Measurements from ENCODE around the gene CFAP90. TPM values are rescaled to one million over a fixed set of nuclear protein-coding genes. Genes with fewer than 3 reads are reported as not detected.

Gene CFAP90
- total RNA-seq = not detected in 2 replicates

DNA sequence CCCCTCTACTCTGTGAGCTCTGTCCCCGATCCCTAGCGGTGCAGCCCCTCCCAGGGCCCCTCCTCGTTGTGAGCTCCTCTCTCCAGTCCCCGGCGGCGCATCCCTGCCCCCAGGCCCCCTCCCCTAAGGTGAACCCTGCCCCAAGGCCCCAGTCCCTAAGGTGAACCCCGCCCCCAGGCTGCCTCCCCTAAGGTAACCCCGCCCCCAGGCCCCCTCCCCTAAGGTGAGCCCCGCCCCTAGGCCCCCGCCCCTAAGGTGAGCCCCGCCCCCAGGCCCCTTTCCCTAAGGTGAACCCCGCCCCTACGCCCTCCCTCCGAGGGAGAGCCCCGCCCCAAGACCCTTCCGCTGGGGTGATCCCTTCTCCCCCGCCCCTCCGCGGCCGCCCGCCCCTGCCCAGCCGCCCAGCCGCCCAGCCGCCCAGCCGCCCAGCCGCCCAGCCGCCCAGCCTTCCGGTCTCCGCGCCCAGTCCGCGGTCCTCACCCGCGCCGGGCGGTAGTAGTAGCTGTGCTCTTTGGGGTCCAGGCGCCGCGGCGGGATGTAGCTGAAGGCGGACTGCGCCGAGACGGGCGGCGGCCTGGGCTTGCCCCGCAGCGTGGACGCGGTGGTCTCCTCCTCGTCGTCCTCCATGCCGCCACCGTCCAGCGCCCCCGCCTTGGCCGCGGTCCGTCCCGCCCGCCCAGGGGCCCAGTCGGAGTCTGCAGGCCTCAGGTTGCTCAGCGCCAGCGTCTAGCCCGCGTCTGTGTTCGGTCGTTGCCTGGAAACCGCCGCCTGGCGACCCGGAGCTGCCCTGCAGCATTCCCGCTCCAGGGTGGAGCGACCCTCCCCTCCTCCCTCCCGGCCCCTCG, at the start of gene CFAP90:
CFAP90 (minus strand) TSS at position 739 of the 845 bp plus-strand sequence; CDS start at position 627, 112 bp downstream.
- Mint-ChIP-seq H3K27ac (no peak within 1 kb of the TSS), H3K27me3 (peaks cover 42% of the 10 kb centered on the region), H3K4me3 (peak within 1 kb of the TSS; percentile 76), H3K4me1 (peaks cover 19% of the 10 kb centered on the region), H3K9me3 (no peaks in the 10 kb centered on the region), H3K36me3 (ENCODE audit: low read depth) (peaks cover 4% of the 10 kb centered on the region)
- intact Hi-C loops (cut with micrococcal nuclease) = loop anchor here (10.0 kb wide), 2 partner anchors 1026 to 1086 kb away; no protein-coding TSS in a partner anchor
- DNase-seq = peak; percentile 61

GRCh38 chr5:7897014-7897600, 46.2 kb upstream of the CFAP90 start:
- H3K9me3 Mint-ChIP-seq = no peaks in the 10 kb centered on the region
- H3K36me3 Mint-ChIP-seq (ENCODE audit: low read depth) = peaks cover 74% of the 10 kb centered on the region
- DNase-seq = peak; percentile 72
- peaks cover 14% of the 10 kb centered on the region for H3K4me1 Mint-ChIP-seq
- no peak overlapping the region for H3K4me3 Mint-ChIP-seq
- intact Hi-C loops (cut with micrococcal nuclease) = no loop called here
- H3K27me3 Mint-ChIP-seq = no peaks in the 10 kb centered on the region
- H3K27ac Mint-ChIP-seq = no peak overlapping the region

DNA sequence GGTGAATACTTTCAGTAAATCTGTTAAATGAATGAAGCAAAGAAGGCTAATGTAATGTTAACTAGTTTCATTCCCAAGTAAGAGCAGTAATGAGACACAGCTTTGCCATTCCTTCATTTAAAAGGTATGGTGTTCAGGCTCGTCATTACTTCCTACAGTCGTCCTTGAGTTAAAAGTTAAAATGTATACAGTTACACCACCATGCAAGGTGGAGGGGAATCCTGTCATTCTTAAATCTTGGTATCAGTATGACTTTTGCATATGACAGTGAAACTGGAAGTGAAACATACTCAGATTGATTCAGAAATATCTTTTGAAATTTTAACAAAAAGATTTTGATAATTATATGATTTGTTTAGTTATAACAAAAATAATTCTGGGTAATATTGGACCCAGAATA, 43.9 kb upstream of the CFAP90 start:
- Mint-ChIP-seq H3K4me3 (no peak overlapping the region), H3K27ac (no peak overlapping the region), H3K27me3 (no peaks in the 10 kb centered on the region), H3K9me3 (no peaks in the 10 kb centered on the region), H3K4me1 (peaks cover 13% of the 10 kb centered on the region), H3K36me3 (ENCODE audit: low read depth) (peaks cover 78% of the 10 kb centered on the region)
- intact Hi-C loops (cut with micrococcal nuclease) = loop anchor here (2.0 kb wide), 1 partner anchor 16 kb away; no protein-coding TSS in a partner anchor
- no peak for DNase-seq

GRCh38 chr5:7894439-7894838, 43.5 kb upstream of the CFAP90 start:
- intact Hi-C loops (cut with micrococcal nuclease) = loop anchor here (2.0 kb wide), 1 partner anchor 16 kb away; no protein-coding TSS in a partner anchor
- no peaks in the 10 kb centered on the region for H3K27me3 Mint-ChIP-seq
- no peak for DNase-seq
- no peak overlapping the region for H3K4me3 Mint-ChIP-seq
- H3K36me3 Mint-ChIP-seq (ENCODE audit: low read depth) = peaks cover 78% of the 10 kb centered on the region
- H3K9me3 Mint-ChIP-seq = no peaks in the 10 kb centered on the region
- H3K27ac Mint-ChIP-seq = no peak overlapping the region
- peaks cover 13% of the 10 kb centered on the region for H3K4me1 Mint-ChIP-seq

GRCh38 chr5:7888901-7889300, 38.0 kb upstream of the CFAP90 start:
- intact Hi-C loops (cut with micrococcal nuclease) = no loop called here

DNA sequence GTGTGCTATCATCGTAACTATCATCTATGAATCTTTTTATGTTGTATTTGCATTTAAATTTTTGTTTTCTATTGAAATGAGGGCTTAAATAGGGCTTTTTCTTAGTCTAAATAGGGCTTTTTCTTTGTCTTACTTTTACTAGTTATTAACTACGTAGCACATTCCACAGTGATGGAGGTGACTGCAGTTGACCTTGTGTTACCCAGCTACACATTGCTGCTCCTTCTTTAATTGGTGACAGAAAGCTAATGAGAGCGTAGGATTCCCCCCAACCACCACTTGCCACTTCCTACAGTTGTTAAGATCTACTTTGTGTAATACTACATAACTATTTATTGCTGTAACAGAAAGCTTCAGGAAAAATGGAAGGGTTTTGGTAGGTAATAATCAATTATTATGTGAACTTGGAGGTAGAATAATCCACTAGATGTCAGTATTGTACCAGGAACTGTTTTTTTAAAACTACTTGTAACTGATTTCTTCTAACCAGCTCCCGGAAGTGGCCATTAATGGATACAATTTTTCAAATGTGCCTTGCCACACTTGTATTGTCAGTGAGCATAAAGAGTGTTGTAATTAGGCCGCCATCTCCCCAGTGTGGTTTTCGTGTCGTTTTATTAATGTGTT, 36.0 kb upstream of the CFAP90 start:
- Mint-ChIP-seq H3K27me3 (no peaks in the 10 kb centered on the region), H3K27ac (no peak overlapping the region), H3K4me1 (peaks cover 4% of the 10 kb centered on the region), H3K36me3 (ENCODE audit: low read depth) (peaks cover 61% of the 10 kb centered on the region), H3K9me3 (no peaks in the 10 kb centered on the region), H3K4me3 (no peak overlapping the region)
- no peak for DNase-seq
- intact Hi-C loops (cut with micrococcal nuclease) = no loop called here

More at GRCh38 chr5:7888901-7889300, 38.0 kb upstream of the CFAP90 start:
- Mint-ChIP-seq H3K36me3 (ENCODE audit: low read depth) (peaks cover 65% of the 10 kb centered on the region), H3K27ac (no peak overlapping the region), H3K4me1 (peaks cover 7% of the 10 kb centered on the region), H3K4me3 (no peak overlapping the region), H3K9me3 (no peaks in the 10 kb centered on the region), H3K27me3 (no peaks in the 10 kb centered on the region)
- no peak for DNase-seq

- H3K9me3 Mint-ChIP-seq = no peaks in the 10 kb centered on the region
- H3K36me3 Mint-ChIP-seq (ENCODE audit: low read depth) = peaks cover 65% of the 10 kb centered on the region
- peaks cover 9% of the 10 kb centered on the region for H3K4me1 Mint-ChIP-seq
- no peak overlapping the region for H3K27ac Mint-ChIP-seq
- no peak overlapping the region for H3K4me3 Mint-ChIP-seq
- intact Hi-C loops (cut with micrococcal nuclease) = no loop called here
- no peak for DNase-seq
- H3K27me3 Mint-ChIP-seq = no peaks in the 10 kb centered on the region
Measured at GRCh38 chr5:7884491-7885267, 33.7 kb upstream of the CFAP90 start.

- Mint-ChIP-seq H3K4me1 (peaks cover 22% of the 10 kb centered on the region), H3K9me3 (no peaks in the 10 kb centered on the region), H3K27ac (no peak overlapping the region), H3K4me3 (no peak overlapping the region), H3K36me3 (ENCODE audit: low read depth) (peaks cover 65% of the 10 kb centered on the region), H3K27me3 (no peaks in the 10 kb centered on the region)
- intact Hi-C loops (cut with micrococcal nuclease) = no loop called here
- DNase-seq = no peak
Measured at GRCh38 chr5:7882926-7883325, 32.0 kb upstream of the CFAP90 start.

GRCh38 chr5:7881816-7882215, 30.9 kb upstream of the CFAP90 start:
- Mint-ChIP-seq H3K4me1 (peaks cover 25% of the 10 kb centered on the region), H3K27me3 (no peaks in the 10 kb centered on the region), H3K27ac (no peak overlapping the region), H3K9me3 (no peaks in the 10 kb centered on the region), H3K4me3 (no peak overlapping the region), H3K36me3 (ENCODE audit: low read depth) (peaks cover 67% of the 10 kb centered on the region)
- DNase-seq = no peak
- intact Hi-C loops (cut with micrococcal nuclease) = no loop called here

- no peaks in the 10 kb centered on the region for H3K9me3 Mint-ChIP-seq
- peaks cover 32% of the 10 kb centered on the region for H3K4me1 Mint-ChIP-seq
- DNase-seq = no peak
- intact Hi-C loops (cut with micrococcal nuclease) = no loop called here
- no peak overlapping the region for H3K4me3 Mint-ChIP-seq
- peaks cover 67% of the 10 kb centered on the region for H3K36me3 Mint-ChIP-seq (ENCODE audit: low read depth)
- no peak overlapping the region for H3K27ac Mint-ChIP-seq
- H3K27me3 Mint-ChIP-seq = no peaks in the 10 kb centered on the region
Measured at GRCh38 chr5:7881091-7881490, 30.2 kb upstream of the CFAP90 start.

DNA sequence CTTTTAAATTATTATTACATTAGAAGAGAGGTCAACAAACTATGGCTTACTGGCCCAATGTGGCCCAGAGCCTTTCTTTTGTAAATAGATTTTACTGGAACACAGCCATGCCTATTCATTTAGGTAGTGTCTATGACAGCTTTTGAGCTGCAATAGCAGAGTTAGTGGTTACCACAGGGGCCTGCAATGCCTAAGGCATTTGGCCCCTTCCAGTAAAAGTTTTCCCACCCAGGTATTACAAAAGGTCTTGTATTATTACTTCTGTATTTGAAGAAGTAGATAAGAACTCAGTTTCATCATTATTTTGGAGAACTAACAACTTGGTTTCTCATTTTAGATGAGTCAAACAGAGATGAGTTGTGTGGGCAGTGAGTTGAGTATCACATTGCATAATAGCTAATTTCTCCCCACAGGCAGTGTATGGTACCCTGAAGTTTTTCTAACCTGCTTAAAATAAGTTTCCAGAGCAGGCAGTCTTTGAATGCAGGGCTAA, 27.5 kb upstream of the CFAP90 start:
- intact Hi-C loops (cut with micrococcal nuclease) = loop anchor here (1.0 to 10.0 kb wide), 5 partner anchors 9 to 1504 kb away; partner anchors contain the start of genes FASTKD3, MED10 and MTRR
- H3K27me3 Mint-ChIP-seq = no peaks in the 10 kb centered on the region
- peak overlapping the region; percentile 41 for H3K4me3 Mint-ChIP-seq
- no peak for DNase-seq
- peak overlapping the region; percentile 72 for H3K27ac Mint-ChIP-seq
- peaks cover 73% of the 10 kb centered on the region for H3K36me3 Mint-ChIP-seq (ENCODE audit: low read depth)
- peaks cover 40% of the 10 kb centered on the region for H3K4me1 Mint-ChIP-seq
- no peaks in the 10 kb centered on the region for H3K9me3 Mint-ChIP-seq

- H3K27me3 Mint-ChIP-seq = no peaks in the 10 kb centered on the region
- intact Hi-C loops (cut with micrococcal nuclease) = loop anchor here (1.0 to 10.0 kb wide), 5 partner anchors 9 to 1503 kb away; partner anchors contain the start of genes FASTKD3, MED10 and MTRR
Measured at GRCh38 chr5:7877851-7878250, 26.9 kb upstream of the CFAP90 start.

DNA sequence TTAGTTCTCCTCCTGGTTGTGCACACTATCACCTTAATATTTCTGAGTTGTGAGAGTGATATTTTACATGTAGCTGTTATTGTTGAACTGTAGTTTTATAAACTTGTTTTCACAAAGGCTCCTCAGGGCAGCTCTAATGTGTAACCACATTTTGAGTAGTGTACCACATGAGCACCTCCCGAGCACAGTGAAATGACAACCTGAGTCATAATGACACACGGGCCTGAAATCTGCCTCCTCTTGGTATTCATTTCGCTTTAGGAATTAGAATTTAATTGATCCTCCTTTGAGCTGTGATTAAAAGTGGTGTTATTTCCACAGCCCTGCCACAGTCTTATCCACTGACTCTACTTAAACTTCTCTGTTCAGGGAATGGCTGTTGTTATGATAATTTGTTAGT, 25.9 kb upstream of the CFAP90 start:
- DNase-seq = no peak
- Mint-ChIP-seq H3K27ac (no peak overlapping the region), H3K9me3 (no peaks in the 10 kb centered on the region), H3K27me3 (no peaks in the 10 kb centered on the region), H3K4me3 (peak overlapping the region; percentile 27), H3K4me1 (peaks cover 54% of the 10 kb centered on the region), H3K36me3 (ENCODE audit: low read depth) (peaks cover 69% of the 10 kb centered on the region)
- intact Hi-C loops (cut with micrococcal nuclease) = loop anchor here (10.0 kb wide), 1 partner anchor 1502 kb away; the partner anchor contains the start of gene MED10

More at GRCh38 chr5:7877851-7878250, 26.9 kb upstream of the CFAP90 start:
- Mint-ChIP-seq H3K4me1 (peaks cover 46% of the 10 kb centered on the region), H3K36me3 (ENCODE audit: low read depth) (peaks cover 70% of the 10 kb centered on the region), H3K27ac (peak overlapping the region; percentile 63), H3K4me3 (peak overlapping the region; percentile 41), H3K9me3 (no peaks in the 10 kb centered on the region)
- DNase-seq = no peak
